K562 (cell line): Measurements from ENCODE around the gene ADGRL3. TPM values are rescaled to one million over a fixed set of nuclear protein-coding genes. Genes with fewer than 3 reads are reported as not detected.

ENCODE experiments used
- ATAC-seq: fragments of 200-7000 bp; cut with Tn5 transposase; 3 replicates; pipeline ENCODE4 v1.9.1; 2020; ENCODE audit warnings: moderate library complexity
- BruUV-seq: library from RNA; stranded (reverse); fragments of 400-500 nt; replicated peaks from 2 replicates; lab custom pipeline; 2021; lab: Mats Ljungman, UMichigan
- CTCF ChIA-PET: fragments of 300-600 bp; formaldehyde crosslinking; extraction: SDS; loops from one replicate; lab custom pipeline; 2021; ENCODE audit warnings: low intra/inter-chr PET ratio; lab: Yijun Ruan, JAX
- POLR2A ChIA-PET: fragments of 300-600, 350-650 bp; sonication (Branson Sonifier 250); formaldehyde crosslinking; extraction: SDS; loops from one replicate; lab custom pipeline; 2021; ENCODE audit warnings: antibody characterized with exemption, inconsistent platforms; lab: Yijun Ruan, JAX
- DNase-seq, 4 experiments: peaks; one replicate each; pipeline versions ENCODE4 v3.0.0 to v3.0.0-alpha.2; 2011 to 2018; ENCODE audit warnings: low spot score in 3 of 4, mixed read lengths in 3 of 4; ENCODE audit errors: extremely low read depth in 1 of 4
- FAIRE-seq: peaks from 2 replicates; lab custom pipeline; 2011; peaks lifted over from hg19 to GRCh38; lab: Jason Lieb, UNC
- H2AFZ ChIP-seq: 2 replicates; pipeline ENCODE4 v1.6.0; 2011; ENCODE audit warnings: low read depth, low read length, control low read depth, inconsistent platforms
- H3K27ac ChIP-seq: fragments of 200-600 bp; 3 replicates; pipeline ENCODE4 v1.8.0; 2011; ENCODE audit warnings: low read depth, mild to moderate bottlenecking, control low read depth, inconsistent platforms, low read length, moderate library complexity, mixed read lengths; ENCODE audit errors: extremely low read depth
- H3K27me3 ChIP-seq, 2 experiments: fragments of 300-600 bp in 1 of 2; 2 replicates in 1 of 2; 3 replicates in 1 of 2; pipeline versions ENCODE4 v1.6.0 to v1.8.0; 2011; ENCODE audit warnings: inconsistent platforms in 2 of 2, low read length in 2 of 2, mild to moderate bottlenecking in 1 of 2, mixed read lengths in 1 of 2, moderate library complexity in 1 of 2; ENCODE audit not compliant: control insufficient read depth in 2 of 2, insufficient read depth in 2 of 2
- H3K36me3 ChIP-seq: fragments of 300-600 bp; 3 replicates; pipeline ENCODE4 v1.8.0; 2011; ENCODE audit warnings: mild to moderate bottlenecking, low read length, inconsistent platforms; ENCODE audit not compliant: control insufficient read depth, insufficient read depth
- H3K4me1 ChIP-seq, 2 experiments: fragments of 200-600 bp in 1 of 2; replicated peaks in 1 of 2; 2 replicates in 1 of 2; 3 replicates in 1 of 2; pipeline versions ENCODE4 v1.5.1 to v1.8.0; 2011; ENCODE audit warnings: inconsistent platforms in 2 of 2, low read length in 2 of 2, mild to moderate bottlenecking in 1 of 2, mixed read lengths in 1 of 2, moderate library complexity in 1 of 2; ENCODE audit not compliant: control insufficient read depth in 2 of 2, insufficient read depth in 2 of 2
- H3K4me2 ChIP-seq: 2 replicates; pipeline ENCODE4 v1.6.1; 2011; ENCODE audit warnings: low read length, control low read depth, inconsistent platforms, mixed read lengths; ENCODE audit not compliant: insufficient read depth
- H3K4me3 ChIP-seq: fragments of 200-600 bp; sonication (generic), shearing (Covaris generic); 2 replicates; pipeline ENCODE4 v1.5.1; 2016; ENCODE audit warnings: control low read depth, inconsistent platforms
- H3K79me2 ChIP-seq: fragments of 200-600 bp; 3 replicates; pipeline ENCODE4 v1.8.0; 2011; ENCODE audit warnings: low read length, inconsistent platforms; ENCODE audit not compliant: control insufficient read depth, insufficient read depth
- H3K9ac ChIP-seq, 2 experiments: 2 replicates each; pipeline versions ENCODE4 v1.6.0 to v1.6.1; 2011; ENCODE audit warnings: low read depth in 2 of 2, low read length in 2 of 2, control low read depth in 1 of 2, inconsistent platforms in 1 of 2, mild to moderate bottlenecking in 1 of 2, mixed read lengths in 1 of 2; ENCODE audit not compliant: insufficient read depth in 1 of 2
- H3K9me1 ChIP-seq: one replicate; pipeline ENCODE4 v1.6.0; 2011; ENCODE audit warnings: inconsistent platforms, mild to moderate bottlenecking, low read length, moderate library complexity; ENCODE audit not compliant: control insufficient read depth, insufficient read depth
- H3K9me3 ChIP-seq: replicated peaks from 2 replicates; pipeline ENCODE4 v1.5.1; 2011; ENCODE audit warnings: low read depth, low read length, inconsistent platforms; ENCODE audit not compliant: control insufficient read depth, insufficient read depth
- H4K20me1 ChIP-seq: replicated peaks from 2 replicates; pipeline ENCODE4 v1.6.1; 2011; ENCODE audit warnings: low read length, inconsistent platforms, mixed read lengths; ENCODE audit not compliant: control insufficient read depth, insufficient read depth
- CEBPG ChIP-seq, 3 experiments: fragments of 200-800 bp in 1 of 3; sonication (Bioruptor generic) in 1 of 3; sonication (generic) in 1 of 3; formaldehyde crosslinking in 1 of 3; IDR thresholded peaks in 2 of 3; conservative IDR thresholded peaks in 1 of 3; 2 replicates each; pipeline versions ENCODE4 v1.6.1 to v1.8.0; 2016 to 2022; ENCODE audit warnings: missing compliant biosample characterization in 2 of 3, missing genetic modification characterization in 2 of 3, mild to moderate bottlenecking in 1 of 3, missing genetic modification reagents in 1 of 3
- E2F3 ChIP-seq: fragments of 250-450 bp; sonication (Bioruptor Pico); IDR thresholded peaks from 2 replicates; pipeline ENCODE4 v1.4.0; 2020; ENCODE audit warnings: mild to moderate bottlenecking
- GTF2E2 ChIP-seq: fragments of 200-800 bp; sonication (Bioruptor generic); IDR thresholded peaks from 2 replicates; pipeline ENCODE4 v1.6.1; 2016; ENCODE audit warnings: missing genetic modification characterization, missing compliant biosample characterization
- HDAC8 ChIP-seq: fragments of 450-650 bp; IDR thresholded peaks from 2 replicates; pipeline ENCODE4 v1.6.1; 2016; ENCODE audit warnings: mild to moderate bottlenecking, missing genetic modification characterization, moderate library complexity, missing compliant biosample characterization
- KLF16 ChIP-seq: IDR thresholded peaks from 2 replicates; pipeline ENCODE4 v1.6.1; 2016; ENCODE audit warnings: antibody characterized with exemption
- RBM17 ChIP-seq: fragments of 200-400 bp; formaldehyde crosslinking; IDR thresholded peaks from 2 replicates; pipeline ENCODE4 v1.6.1; 2017; ENCODE audit warnings: low read depth, mild to moderate bottlenecking, low read length, borderline replicate concordance
- RBM39 ChIP-seq: fragments of 200-400 bp; formaldehyde crosslinking; optimal IDR thresholded peaks from 2 replicates; pipeline ENCODE3; 2018; ENCODE audit warnings: low read depth, low read length
- TAL1 ChIP-seq: fragments of 450-650 bp; IDR thresholded peaks from 2 replicates; pipeline ENCODE4 v1.6.1; 2016; ENCODE audit warnings: mild to moderate bottlenecking
- ZFPM2 ChIP-seq: fragments of 250-450 bp; sonication (Bioruptor Pico); IDR thresholded peaks from 2 replicates; pipeline ENCODE4 v1.5.1; 2022; ENCODE audit warnings: mild to moderate bottlenecking
- ZNF224 ChIP-seq: sonication (generic); formaldehyde crosslinking; IDR thresholded peaks from 2 replicates; pipeline ENCODE4 v1.8.0; 2022; ENCODE audit warnings: mild to moderate bottlenecking, missing genetic modification reagents
- ZNF24 ChIP-seq: fragments of 450-650 bp; IDR thresholded peaks from 2 replicates; pipeline ENCODE4 v1.6.1; 2016
- WGBS: fragments of 100-300 bp; shearing (Covaris generic); methylation state at CpG from one replicate; pipeline ENCODE4 v1.1.6; 2016; ENCODE audit warnings: low coverage, mixed read lengths; ENCODE audit not compliant: insufficient coverage; ENCODE audit errors: missing lambda C conversion rate; 5-methylcytosine and 5-hydroxymethylcytosine counted together
- in situ Hi-C: fragments of 300-500 bp; cut with MboI; formaldehyde crosslinking; loops from 4 replicates; pipeline ENCODE4 v1.15.0; 2018; ENCODE audit warnings: inconsistent platforms, mixed read lengths
- intact Hi-C: fragments of 100-400 bp; cut with micrococcal nuclease; formaldehyde crosslinking; loops from 2 replicates; pipeline ENCODE4 v1.14.2; 2022
- polyA plus RNA-seq, 8 experiments: library from polyadenylated mRNA; depleted of rRNA in 4 of 8; stranded (reverse) in 5 of 8; unstranded in 3 of 8; fragments of >200 nt; fragmentation: Nextera tagmentation in 2 of 8; fragmentation: Illumina TruSeq in 1 of 8; extraction: Ambion mirVana in 2 of 8; extraction: Trizol in 1 of 8; gene quantifications; 2 replicates each; pipeline versions ENCODE4 v1.2.1 to v1.2.3, GENCODE V29; 2011 to 2014; ENCODE audit warnings: inconsistent platforms in 1 of 8, missing spikeins in 1 of 8
- total RNA-seq, 7 experiments: library from RNA; depleted of rRNA in 6 of 7; stranded (reverse); fragments of >200 nt in 6 of 7; fragmentation: Illumina TruSeq in 2 of 7; extraction: Trizol in 2 of 7; gene quantifications; 2 replicates each; pipeline versions ENCODE4 v1.2.1 to v1.2.3, GENCODE V29; 2011 to 2021; ENCODE audit warnings: low replicate concordance in 1 of 7

ADGRL3 gene
- total and polyA plus RNA-seq, 9 of the 15 experiments (the other 6 are each of a cell fraction or from before 2014, with no cell fraction given): 0.03 to 0.14 (median 0.04) TPM; not detected in 2

- no peaks in the 10 kb centered on the region for H3K9me3 ChIP-seq
- no peak for ATAC-seq
- no TSS peak for BruUV-seq
Observed at GRCh38 chr4:62053974-62054373, 853.8 kb downstream of the ADGRL3 start.

GRCh38 chr4:62057031-62057430 is 856.9 kb downstream of the ADGRL3 start:
- in situ Hi-C loops (no loop called here), intact Hi-C loops (no loop called here)
- H3K27ac ChIP-seq: no peak overlapping the region
- H2AFZ ChIP-seq: no peak overlapping the region
- no peaks in the 10 kb centered on the region for H3K36me3 ChIP-seq
- FAIRE-seq (no peak), ATAC-seq (no peak), DNase-seq (no peak)
- H3K4me1 ChIP-seq: no peaks in the 10 kb centered on the region
- no peak overlapping the region for H3K4me2 ChIP-seq
- no peaks in the 10 kb centered on the region for H3K9me1 ChIP-seq
- CTCF ChIA-PET: no interaction called here
- H4K20me1 ChIP-seq: no peaks in the 10 kb centered on the region
- H3K4me3 ChIP-seq: no peak overlapping the region
- no peaks in the 10 kb centered on the region for H3K9me3 ChIP-seq
- no peak for TF ChIP-seq GTF2E2
- POLR2A ChIA-PET: no interaction called here
- WGBS: 0% methylated on average over 1 of the region's 1 CpG
- H3K9ac ChIP-seq: no peak overlapping the region
- no TSS peak for BruUV-seq
- no peaks in the 10 kb centered on the region for H3K79me2 ChIP-seq
- no peaks in the 10 kb centered on the region for H3K27me3 ChIP-seq

More at GRCh38 chr4:62053974-62054373, 853.8 kb downstream of the ADGRL3 start:
- FAIRE-seq (no peak), DNase-seq (no peak)
- intact Hi-C loops: no loop called here
- TF ChIP-seq KLF16: no peak
- TF ChIP-seq TAL1: no peak
- TF ChIP-seq CEBPG (CRISPR knock-in tag; IDR thresholded peaks at IDR 0.05): no peak
- no peak for TF ChIP-seq CEBPG (tag; conservative IDR thresholded peaks at IDR 0.05 in 1 of 2, IDR thresholded peaks at IDR 0.05 in 1 of 2)
- no peak for TF ChIP-seq ZNF24
- TF ChIP-seq HDAC8: no peak
- TF ChIP-seq ZNF224 (CRISPR knock-in tag): no peak
- TF ChIP-seq E2F3: no peak
- TF ChIP-seq RBM39: no peak
- no peak for TF ChIP-seq RBM17
- TF ChIP-seq ZFPM2 (CRISPR knock-in tag): no peak
- no peak overlapping the region for H3K4me2 ChIP-seq
- H3K9me1 ChIP-seq: no peaks in the 10 kb centered on the region
- no peaks in the 10 kb centered on the region for H4K20me1 ChIP-seq
- H3K79me2 ChIP-seq: no peaks in the 10 kb centered on the region
- ChIA-PET CTCF (no interaction called here), POLR2A (no interaction called here)
- no peaks in the 10 kb centered on the region for H3K4me1 ChIP-seq
- H3K36me3 ChIP-seq: no peaks in the 10 kb centered on the region
- in situ Hi-C loops: no loop called here
- H3K9ac ChIP-seq: no peak overlapping the region
- no peaks in the 10 kb centered on the region for H3K27me3 ChIP-seq
- H3K4me3 ChIP-seq: no peak overlapping the region
- H3K27ac ChIP-seq: no peak overlapping the region
- H2AFZ ChIP-seq: no peak overlapping the region
